Immature natural killer cell (primary cell): Measurements from ENCODE around the gene ANXA2R. TPM values are rescaled to one million over a fixed set of nuclear protein-coding genes. Genes with fewer than 3 reads are reported as not detected.

Experiments used
- DNase-seq, 3 donors: peaks; one replicate each; pipeline ENCODE4 v3.0.0; 2022; ENCODE audit warnings: mixed read lengths in 1 of 3
- H3K27ac Mint-ChIP-seq, 6 donors: one replicate each; pipeline ENCODE4 v1.8.0; 2020; ENCODE audit warnings: mixed read lengths in 6 of 6, mild to moderate bottlenecking in 5 of 6, inconsistent platforms in 4 of 6, moderate library complexity in 3 of 6
- H3K27me3 Mint-ChIP-seq, 3 donors: one replicate each; pipeline ENCODE4 v1.8.0; 2020 to 2021; ENCODE audit warnings: low read depth in 3 of 3, mild to moderate bottlenecking in 3 of 3, mixed read lengths in 3 of 3, moderate library complexity in 3 of 3, inconsistent platforms in 1 of 3
- H3K36me3 Mint-ChIP-seq, 3 donors: one replicate each; pipeline ENCODE4 v1.8.0; 2020; ENCODE audit warnings: mixed read lengths in 3 of 3, inconsistent platforms in 2 of 3, mild to moderate bottlenecking in 2 of 3
- H3K4me1 Mint-ChIP-seq, 2 donors: one replicate each; pipeline ENCODE4 v1.8.0; 2020; ENCODE audit warnings: inconsistent platforms in 2 of 2, mild to moderate bottlenecking in 2 of 2, mixed read lengths in 2 of 2, moderate library complexity in 1 of 2
- H3K4me3 Mint-ChIP-seq, 5 donors: one replicate each; pipeline ENCODE4 v1.8.0; 2020; ENCODE audit warnings: mild to moderate bottlenecking in 5 of 5, mixed read lengths in 5 of 5, inconsistent platforms in 3 of 5, moderate library complexity in 3 of 5
- H3K9me3 Mint-ChIP-seq, 6 donors: one replicate each; pipeline ENCODE4 v1.8.0; 2020; ENCODE audit warnings: mild to moderate bottlenecking in 6 of 6, mixed read lengths in 6 of 6, inconsistent platforms in 4 of 6, moderate library complexity in 3 of 6
- polyA plus RNA-seq, 3 donors: library from polyadenylated mRNA; unstranded; fragments of 300-500 nt; fragmentation: Illumina TruSeq; gene quantifications; one replicate each; pipeline ENCODE4 v1.2.3, GENCODE V29; 2021

ANXA2R gene
- polyA plus RNA-seq, 3 donors from 2014 or later: 35.3 to 53.0 (median 44.3) TPM

- Mint-ChIP-seq H3K27me3 (peaks cover 25 to 34% (median 33%) of the 10 kb centered on the region in 3 donors), H3K9me3 (peaks cover 0 to 6% (median 0%) of the 10 kb centered on the region in 6 donors), H3K27ac (peak overlapping the region; percentile 98 to 100 (median 100)), H3K4me3 (peak overlapping the region; percentile 95 to 99 (median 97)), H3K36me3 (peaks cover 3 to 9% (median 3%) of the 10 kb centered on the region in 3 donors), H3K4me1 (peaks cover 47 to 63% of the 10 kb centered on the region in 2 donors)
- DNase-seq: no peak
These were observed 23.8 kb downstream of the ANXA2R start for GRCh38 chr5:43016217-43016779.

GRCh38 chr5:43014522-43014921 is 25.6 kb downstream of the ANXA2R start:
- no peak for DNase-seq
- Mint-ChIP-seq H3K36me3 (peaks cover 3 to 9% (median 3%) of the 10 kb centered on the region in 3 donors), H3K4me1 (peaks cover 57 to 63% of the 10 kb centered on the region in 2 donors), H3K9me3 (peaks cover 0 to 6% (median 0%) of the 10 kb centered on the region in 6 donors), H3K27ac (peak overlapping the region in 2 of 6 donors; percentile 79 to 87), H3K4me3 (no peak overlapping the region), H3K27me3 (peaks cover 20 to 31% (median 31%) of the 10 kb centered on the region in 3 donors)

GRCh38 chr5:43010935-43011315 is 29.2 kb downstream of the ANXA2R start:
- H3K9me3 Mint-ChIP-seq: no peaks in the 10 kb centered on the region
- peak overlapping the region; percentile 95 to 100 (median 98) for H3K27ac Mint-ChIP-seq
- H3K27me3 Mint-ChIP-seq: peaks cover 16 to 30% (median 29%) of the 10 kb centered on the region in 3 donors
- peak overlapping the region; percentile 91 to 98 (median 96) for H3K4me3 Mint-ChIP-seq
- H3K4me1 Mint-ChIP-seq: peaks cover 53 to 66% of the 10 kb centered on the region in 2 donors
- H3K36me3 Mint-ChIP-seq: peaks cover 3 to 9% (median 3%) of the 10 kb centered on the region in 3 donors
- DNase-seq: no peak

- H3K27me3 Mint-ChIP-seq: peaks cover 16 to 30% (median 29%) of the 10 kb centered on the region in 3 donors
- no peaks in the 10 kb centered on the region for H3K36me3 Mint-ChIP-seq
- DNase-seq: peak; percentile 83 to 88 (median 88)
- peaks cover 40 to 51% of the 10 kb centered on the region in 2 donors for H3K4me1 Mint-ChIP-seq
- no peaks in the 10 kb centered on the region for H3K9me3 Mint-ChIP-seq
- peak overlapping the region; percentile 91 to 98 (median 96) for H3K4me3 Mint-ChIP-seq
- peak overlapping the region; percentile 95 to 100 (median 98) for H3K27ac Mint-ChIP-seq
These were observed 31.6 kb downstream of the ANXA2R start for GRCh38 chr5:43008363-43009153.

GRCh38 chr5:43007911-43008362 is 32.2 kb downstream of the ANXA2R start:
- H3K4me1 Mint-ChIP-seq: peaks cover 40 to 51% of the 10 kb centered on the region in 2 donors
- peaks cover 16 to 32% (median 29%) of the 10 kb centered on the region in 3 donors for H3K27me3 Mint-ChIP-seq
- peak; percentile 88 to 92 (median 91) for DNase-seq
- H3K9me3 Mint-ChIP-seq: no peaks in the 10 kb centered on the region
- peak overlapping the region; percentile 91 to 98 (median 96) for H3K4me3 Mint-ChIP-seq
- H3K27ac Mint-ChIP-seq: peak overlapping the region; percentile 95 to 100 (median 98)
- H3K36me3 Mint-ChIP-seq: no peaks in the 10 kb centered on the region

GRCh38 chr5:43007246-43007910 is 32.7 kb downstream of the ANXA2R start:
- H3K4me1 Mint-ChIP-seq: peaks cover 40 to 51% of the 10 kb centered on the region in 2 donors
- DNase-seq: peak; percentile 85 to 89 (median 87)
- peak overlapping the region; percentile 95 to 100 (median 98) for H3K27ac Mint-ChIP-seq
- no peaks in the 10 kb centered on the region for H3K9me3 Mint-ChIP-seq
- peak overlapping the region; percentile 91 to 98 (median 96) for H3K4me3 Mint-ChIP-seq
- H3K27me3 Mint-ChIP-seq: peaks cover 16 to 32% (median 29%) of the 10 kb centered on the region in 3 donors
- no peaks in the 10 kb centered on the region for H3K36me3 Mint-ChIP-seq

GRCh38 chr5:43006424-43007202 is 33.5 kb downstream of the ANXA2R start:
- H3K4me3 Mint-ChIP-seq: peak overlapping the region; percentile 91 to 98 (median 96)
- H3K27ac Mint-ChIP-seq: peak overlapping the region; percentile 95 to 100 (median 98)
- peaks cover 16 to 32% (median 30%) of the 10 kb centered on the region in 3 donors for H3K27me3 Mint-ChIP-seq
- no peaks in the 10 kb centered on the region for H3K36me3 Mint-ChIP-seq
- DNase-seq: no peak
- H3K4me1 Mint-ChIP-seq: peaks cover 40 to 51% of the 10 kb centered on the region in 2 donors
- H3K9me3 Mint-ChIP-seq: no peaks in the 10 kb centered on the region

- H3K4me3 Mint-ChIP-seq: no peak overlapping the region
- peaks cover 32 to 43% of the 10 kb centered on the region in 2 donors for H3K4me1 Mint-ChIP-seq
These were observed 35.1 kb downstream of the ANXA2R start for GRCh38 chr5:43005031-43005430.

GRCh38 chr5:43001748-43002147 is 38.4 kb downstream of the ANXA2R start:
- no peak for DNase-seq
- Mint-ChIP-seq H3K4me1 (peaks cover 12% of the 10 kb centered on the region in 2 donors), H3K4me3 (no peak overlapping the region), H3K9me3 (no peaks in the 10 kb centered on the region), H3K27ac (no peak overlapping the region), H3K27me3 (peaks cover 2 to 13% (median 3%) of the 10 kb centered on the region in 3 donors), H3K36me3 (no peaks in the 10 kb centered on the region)

More at GRCh38 chr5:43005031-43005430, 35.1 kb downstream of the ANXA2R start:
- Mint-ChIP-seq H3K27me3 (peaks cover 16 to 35% (median 28%) of the 10 kb centered on the region in 3 donors), H3K27ac (no peak overlapping the region), H3K9me3 (no peaks in the 10 kb centered on the region), H3K36me3 (no peaks in the 10 kb centered on the region)
- no peak for DNase-seq

GRCh38 chr5:43000914-43001313 is 39.2 kb downstream of the ANXA2R start:
- H3K27ac Mint-ChIP-seq: no peak overlapping the region
- no peaks in the 10 kb centered on the region for H3K36me3 Mint-ChIP-seq
- H3K4me3 Mint-ChIP-seq: peak overlapping the region in 1 of 5 donors; percentile 61
- no peaks in the 10 kb centered on the region for H3K9me3 Mint-ChIP-seq
- H3K27me3 Mint-ChIP-seq: peaks cover 2 to 10% (median 3%) of the 10 kb centered on the region in 3 donors
- no peak for DNase-seq
- peaks cover 6 to 11% of the 10 kb centered on the region in 2 donors for H3K4me1 Mint-ChIP-seq

GRCh38 chr5:43000111-43000840 is 39.8 kb downstream of the ANXA2R start:
- DNase-seq: no peak
- Mint-ChIP-seq H3K27ac (no peak overlapping the region), H3K4me3 (peak overlapping the region in 1 of 5 donors; percentile 0), H3K27me3 (peaks cover 3 to 10% (median 4%) of the 10 kb centered on the region in 3 donors), H3K4me1 (peaks cover 9 to 15% of the 10 kb centered on the region in 2 donors), H3K36me3 (no peaks in the 10 kb centered on the region), H3K9me3 (no peaks in the 10 kb centered on the region)

GRCh38 chr5:42995360-42995751 is 44.8 kb downstream of the ANXA2R start:
- peak overlapping the region; percentile 87 to 100 (median 99) for H3K4me3 Mint-ChIP-seq

More at GRCh38 chr5:42995360-42995751, 44.8 kb downstream of the ANXA2R start:
- Mint-ChIP-seq H3K9me3 (no peaks in the 10 kb centered on the region), H3K27ac (peak overlapping the region; percentile 100), H3K36me3 (no peaks in the 10 kb centered on the region), H3K27me3 (peaks cover 37 to 48% (median 47%) of the 10 kb centered on the region in 3 donors), H3K4me1 (peaks cover 39 to 43% of the 10 kb centered on the region in 2 donors)
- DNase-seq: peak in 1 of 3 donors; percentile 21
